Measurements from ENCODE around the gene B9D1. TPM values are rescaled to one million over a fixed set of nuclear protein-coding genes. Genes with fewer than 3 reads are reported as not detected.
A peak's percentile ranks its signal among the peaks of the same experiment; 100 is the strongest.

Gene B9D1
- total RNA-seq, 1 experiment from 2014 or later: 19.0 TPM

DNA sequence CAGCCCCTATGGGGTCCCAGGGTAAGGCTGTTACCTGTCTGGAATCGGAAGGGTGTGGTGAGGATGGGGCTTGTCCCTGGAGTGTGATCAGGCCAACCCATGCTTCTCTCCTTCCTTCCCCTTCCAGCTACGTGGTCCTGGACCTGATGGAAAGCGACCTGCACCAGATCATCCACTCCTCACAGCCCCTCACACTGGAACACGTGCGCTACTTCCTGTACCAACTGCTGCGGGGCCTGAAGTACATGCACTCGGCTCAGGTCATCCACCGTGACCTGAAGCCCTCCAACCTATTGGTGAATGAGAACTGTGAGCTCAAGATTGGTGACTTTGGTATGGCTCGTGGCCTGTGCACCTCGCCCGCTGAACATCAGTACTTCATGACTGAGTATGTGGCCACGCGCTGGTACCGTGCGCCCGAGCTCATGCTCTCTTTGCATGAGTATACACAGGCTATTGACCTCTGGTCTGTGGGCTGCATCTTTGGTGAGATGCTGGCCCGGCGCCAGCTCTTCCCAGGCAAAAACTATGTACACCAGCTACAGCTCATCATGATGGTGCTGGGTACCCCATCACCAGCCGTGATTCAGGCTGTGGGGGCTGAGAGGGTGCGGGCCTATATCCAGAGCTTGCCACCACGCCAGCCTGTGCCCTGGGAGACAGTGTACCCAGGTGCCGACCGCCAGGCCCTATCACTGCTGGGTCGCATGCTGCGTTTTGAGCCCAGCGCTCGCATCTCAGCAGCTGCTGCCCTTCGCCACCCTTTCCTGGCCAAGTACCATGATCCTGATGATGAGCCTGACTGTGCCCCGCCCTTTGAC is 18.2 kb upstream of the B9D1 start:
- in situ Hi-C loops (cut with HindIII; ENCODE audit: low pct_unique_long_range_greater_than_20kb, low sequenced_read_pairs): no loop called here
- no peak for DNase-seq (ENCODE audit: low read depth, low spot score)

DNA sequence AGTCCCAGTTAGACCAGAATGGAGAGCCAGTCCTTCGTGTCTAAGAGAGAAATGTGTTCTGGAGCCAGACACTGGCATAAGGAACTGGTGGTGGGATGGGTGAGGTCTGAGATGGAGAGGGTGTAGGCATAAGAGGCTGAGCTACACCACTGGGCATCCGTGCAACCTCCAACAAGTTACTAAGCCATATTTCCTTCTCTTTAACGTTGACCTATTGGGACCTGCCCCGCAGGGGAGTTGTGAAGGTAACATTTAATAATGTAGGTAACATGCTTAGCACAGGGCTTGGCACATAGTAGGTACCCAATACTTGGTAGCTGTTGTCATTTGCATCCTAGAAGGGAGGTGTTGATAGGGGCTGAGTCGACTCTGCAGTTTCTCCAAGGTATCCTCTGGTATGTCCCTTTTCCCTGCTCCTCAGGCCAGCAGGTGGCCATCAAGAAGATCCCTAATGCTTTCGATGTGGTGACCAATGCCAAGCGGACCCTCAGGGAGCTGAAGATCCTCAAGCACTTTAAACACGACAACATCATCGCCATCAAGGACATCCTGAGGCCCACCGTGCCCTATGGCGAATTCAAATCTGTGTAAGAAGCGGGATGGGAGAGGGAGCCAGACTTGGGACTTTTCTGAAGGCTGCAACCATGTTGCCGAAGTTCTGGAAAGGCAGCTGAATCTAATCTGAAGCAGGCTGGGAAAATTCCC is 17.0 kb upstream of the B9D1 start:
- in situ Hi-C loops (cut with HindIII; ENCODE audit: low pct_unique_long_range_greater_than_20kb, low sequenced_read_pairs): no loop called here
- no peak for DNase-seq (ENCODE audit: low read depth, low spot score)

DNA sequence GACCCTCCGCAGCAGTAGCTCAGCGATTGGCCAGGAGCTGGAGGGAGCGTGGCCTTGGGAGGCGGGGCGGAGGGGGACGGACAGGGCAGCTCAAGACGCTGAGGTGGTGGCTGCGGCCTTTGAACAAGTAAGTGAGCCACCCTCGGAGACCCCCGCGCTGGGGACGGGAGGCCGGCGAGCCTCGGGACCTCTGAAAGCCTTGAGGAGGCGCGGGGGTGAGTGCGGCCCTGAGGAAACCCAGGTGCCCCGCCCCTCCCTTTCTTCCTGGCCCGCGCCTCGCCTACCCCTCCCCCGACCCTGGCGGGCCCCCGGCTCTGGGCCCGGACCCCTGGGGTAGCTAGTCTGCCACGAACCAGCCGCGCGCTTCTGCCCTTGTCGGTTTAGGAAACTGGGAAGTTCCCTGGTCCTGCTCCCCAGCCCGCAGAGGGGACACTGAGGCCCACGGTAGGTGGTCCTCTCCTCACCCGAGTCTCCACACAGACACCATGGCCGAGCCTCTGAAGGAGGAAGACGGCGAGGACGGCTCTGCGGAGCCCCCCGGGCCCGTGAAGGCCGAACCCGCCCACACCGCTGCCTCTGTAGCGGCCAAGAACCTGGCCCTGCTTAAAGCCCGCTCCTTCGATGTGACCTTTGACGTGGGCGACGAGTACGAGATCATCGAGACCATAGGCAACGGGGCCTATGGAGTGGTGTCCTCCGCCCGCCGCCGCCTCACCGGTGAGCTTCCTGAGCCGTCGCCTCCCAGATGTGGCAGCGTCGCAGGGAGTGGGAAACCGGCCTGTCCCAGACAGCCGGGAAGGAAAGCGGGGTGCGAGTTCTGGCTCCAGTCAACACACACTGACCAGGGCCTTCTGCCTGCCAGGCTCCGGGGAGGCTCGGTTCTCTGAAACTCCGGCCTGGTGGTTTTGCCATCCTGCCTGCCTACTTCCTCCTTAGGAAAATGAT is 16.2 kb upstream of the B9D1 start, which contains the start of gene MAPK7:
TSS of gene MAPK7 (plus strand) at position 83 of the 945 bp plus-strand sequence. CDS start at position 486, 403 bp downstream.
- in situ Hi-C loops (cut with HindIII; ENCODE audit: low pct_unique_long_range_greater_than_20kb, low sequenced_read_pairs): no loop called here
- DNase-seq (ENCODE audit: low read depth, low spot score): no peak

DNA sequence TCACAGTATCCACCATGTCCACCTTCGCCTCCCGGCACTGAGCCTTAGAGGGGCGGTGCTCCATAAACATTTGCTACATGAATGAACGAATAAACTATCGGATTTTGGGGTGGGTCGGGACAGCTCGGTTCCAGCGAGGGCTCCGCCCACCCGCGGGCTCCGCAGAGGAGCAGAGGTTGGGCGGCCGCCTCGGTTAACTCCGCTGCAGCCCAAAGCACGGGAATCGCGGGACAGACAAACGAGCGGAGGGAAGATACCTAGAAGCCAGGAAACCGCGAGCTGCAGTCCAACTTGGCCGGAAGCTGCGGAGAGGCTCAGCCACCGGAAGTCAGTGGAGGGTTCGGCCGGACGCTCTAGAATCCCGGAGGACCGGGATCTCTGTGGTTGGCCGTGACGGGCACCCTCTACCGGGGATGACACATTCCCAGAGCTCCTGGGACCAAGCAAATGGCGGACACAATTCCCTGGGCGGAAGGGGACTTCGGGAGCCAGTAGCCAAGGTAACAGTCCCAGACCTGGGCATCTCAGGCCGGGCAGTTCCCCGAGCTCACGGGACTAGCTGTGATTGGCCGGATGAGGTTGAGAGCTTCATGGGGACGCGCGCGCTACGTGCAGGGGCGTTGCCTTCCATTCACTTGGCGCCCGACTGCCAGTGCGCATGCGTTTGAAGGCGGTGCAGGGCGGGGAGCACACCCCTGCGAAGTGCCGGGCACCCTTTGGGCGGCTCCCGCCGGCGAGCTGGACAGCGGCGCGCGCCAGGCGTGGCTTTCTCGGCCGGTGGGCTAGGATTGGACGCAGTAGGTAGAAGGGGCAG is 15.3 kb upstream of the B9D1 start:
- in situ Hi-C loops (cut with HindIII; ENCODE audit: low pct_unique_long_range_greater_than_20kb, low sequenced_read_pairs): no loop called here
- peak; percentile 98 for DNase-seq (ENCODE audit: low read depth, low spot score)

DNA sequence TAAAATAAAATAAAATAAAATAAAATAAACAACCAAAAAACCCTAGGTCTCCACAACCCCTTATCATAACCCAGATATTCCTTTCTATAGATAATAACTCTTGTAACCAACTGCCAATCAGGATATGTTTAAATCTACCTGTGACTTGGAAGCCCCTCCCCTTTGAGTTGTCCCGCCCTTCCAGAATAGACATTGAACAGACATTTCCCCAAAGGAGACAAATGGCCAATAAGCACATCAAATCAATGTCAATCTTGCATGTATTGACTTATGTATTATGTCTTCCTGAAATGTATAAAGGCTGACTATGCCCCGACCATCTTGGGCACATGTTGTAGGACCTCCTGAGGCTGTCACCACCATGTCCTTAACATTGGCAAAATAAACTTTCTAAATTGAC is 14.3 kb upstream of the B9D1 start:
- in situ Hi-C loops (cut with HindIII; ENCODE audit: low pct_unique_long_range_greater_than_20kb, low sequenced_read_pairs): no loop called here
- peak; percentile 24 for DNase-seq (ENCODE audit: low read depth, low spot score)

DNA sequence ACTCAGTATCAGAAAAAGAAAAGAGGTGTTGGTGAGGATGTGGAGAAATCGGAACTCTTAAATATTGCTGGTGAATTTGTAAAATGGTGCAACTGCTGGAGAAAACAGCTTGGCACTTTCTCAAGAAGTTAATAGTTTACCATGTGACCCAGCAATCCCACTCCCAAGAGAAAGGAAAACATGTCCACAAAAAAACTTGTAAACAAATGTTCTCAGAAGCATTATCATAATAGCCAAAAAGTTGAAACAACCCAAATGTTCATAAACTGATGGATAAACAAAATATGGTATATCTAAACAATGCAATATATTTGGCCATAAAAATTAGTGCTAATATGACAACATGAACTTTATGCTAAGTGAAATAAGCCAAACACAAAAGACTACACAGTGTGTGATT is 13.2 kb upstream of the B9D1 start:
- in situ Hi-C loops (cut with HindIII; ENCODE audit: low pct_unique_long_range_greater_than_20kb, low sequenced_read_pairs): no loop called here

DNA sequence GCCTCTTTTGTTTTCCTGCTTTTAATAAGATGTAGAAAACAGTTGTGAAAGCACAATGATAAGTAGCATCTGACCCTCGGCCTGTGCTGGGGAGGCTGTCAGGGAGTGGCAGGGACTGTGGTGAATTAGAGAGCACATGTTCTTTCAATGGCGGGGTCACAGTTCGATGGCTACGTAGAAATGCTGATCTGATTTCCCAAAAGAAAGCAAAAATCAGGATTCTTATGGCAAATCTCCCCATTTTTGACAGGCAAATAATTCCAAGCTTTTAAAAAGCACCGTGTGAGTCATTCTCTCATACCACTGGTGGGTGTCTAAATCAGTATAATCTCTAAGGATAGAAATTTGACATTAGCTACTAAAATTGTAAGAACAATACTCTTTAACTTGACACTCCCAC is 11.6 kb upstream of the B9D1 start:
- in situ Hi-C loops (cut with HindIII; ENCODE audit: low pct_unique_long_range_greater_than_20kb, low sequenced_read_pairs): no loop called here
- no peak for DNase-seq (ENCODE audit: low read depth, low spot score)

More for the DNA sequence above, 13.2 kb upstream of the B9D1 start:
- no peak for DNase-seq (ENCODE audit: low read depth, low spot score)

DNA sequence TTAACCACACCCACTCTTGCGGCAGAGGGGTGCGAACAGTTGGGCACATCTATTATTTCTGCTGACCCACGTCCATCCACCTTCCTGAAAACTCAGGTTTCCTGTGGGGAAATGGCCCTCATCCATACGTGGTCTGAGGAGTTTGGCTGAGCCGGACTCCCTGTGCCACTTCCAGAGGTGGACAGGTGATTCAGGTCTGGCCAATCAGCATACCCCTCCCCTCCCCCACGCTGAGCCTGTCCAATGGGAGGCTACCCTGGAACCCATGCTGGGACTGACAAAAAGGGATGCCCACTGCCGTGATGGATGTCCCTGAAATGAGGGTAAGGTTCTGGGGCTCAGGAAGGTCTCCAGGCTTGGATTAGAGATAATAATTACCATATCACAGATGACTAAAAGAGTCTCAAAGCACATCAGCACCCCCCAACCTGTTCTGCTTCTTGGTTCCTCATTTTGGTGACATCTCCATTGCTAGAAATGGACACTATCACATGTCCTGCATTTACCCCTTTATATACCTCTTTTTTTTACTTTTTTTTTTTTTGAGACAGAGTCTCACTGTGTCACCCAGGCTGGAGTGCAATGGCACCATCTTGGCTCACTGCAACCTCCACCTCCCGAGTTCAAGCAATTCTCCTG is 10.5 kb upstream of the B9D1 start:
- DNase-seq (ENCODE audit: low read depth, low spot score): no peak
- in situ Hi-C loops (cut with HindIII; ENCODE audit: low pct_unique_long_range_greater_than_20kb, low sequenced_read_pairs): no loop called here

DNA sequence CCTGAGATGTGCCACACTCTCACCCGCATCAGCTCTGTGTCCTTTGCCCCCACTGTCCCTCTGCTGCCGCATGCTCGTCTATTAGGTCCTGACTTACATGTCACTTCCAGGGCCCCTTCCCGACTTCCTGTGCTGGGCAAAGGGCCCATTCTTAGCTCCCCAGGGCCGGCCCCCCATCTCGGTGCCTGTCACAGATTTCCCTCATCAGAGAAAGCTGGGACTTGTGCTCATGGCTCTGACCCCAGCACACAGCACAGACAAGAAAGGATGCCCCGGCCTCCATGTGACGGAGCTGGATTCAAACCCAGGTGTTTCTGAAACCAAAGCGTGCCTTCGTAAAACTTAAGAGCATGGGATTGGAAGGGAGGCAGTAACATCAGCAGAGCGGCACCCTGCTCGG is 9.9 kb upstream of the B9D1 start:
- in situ Hi-C loops (cut with HindIII; ENCODE audit: low pct_unique_long_range_greater_than_20kb, low sequenced_read_pairs): no loop called here
- no peak for DNase-seq (ENCODE audit: low read depth, low spot score)

DNA sequence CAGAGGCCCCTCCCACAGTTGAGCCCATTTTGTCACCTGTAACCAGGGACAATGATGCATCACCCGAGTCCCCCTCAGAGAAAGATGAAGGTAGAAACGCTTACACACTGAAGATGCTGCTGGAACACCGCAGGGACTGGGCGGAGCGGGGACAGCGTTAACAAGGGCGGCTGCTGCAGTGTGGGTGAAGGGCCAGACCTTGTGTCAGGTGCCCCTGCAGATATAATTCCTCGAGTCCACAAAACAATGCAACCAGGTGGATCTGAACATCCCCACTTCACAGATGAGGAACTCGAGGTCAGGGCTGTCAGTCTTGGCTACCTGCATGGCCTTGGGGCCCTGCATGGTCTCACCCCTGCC is 9.5 kb upstream of the B9D1 start:
- in situ Hi-C loops (cut with HindIII; ENCODE audit: low pct_unique_long_range_greater_than_20kb, low sequenced_read_pairs): no loop called here
- no peak for DNase-seq (ENCODE audit: low read depth, low spot score)

DNA sequence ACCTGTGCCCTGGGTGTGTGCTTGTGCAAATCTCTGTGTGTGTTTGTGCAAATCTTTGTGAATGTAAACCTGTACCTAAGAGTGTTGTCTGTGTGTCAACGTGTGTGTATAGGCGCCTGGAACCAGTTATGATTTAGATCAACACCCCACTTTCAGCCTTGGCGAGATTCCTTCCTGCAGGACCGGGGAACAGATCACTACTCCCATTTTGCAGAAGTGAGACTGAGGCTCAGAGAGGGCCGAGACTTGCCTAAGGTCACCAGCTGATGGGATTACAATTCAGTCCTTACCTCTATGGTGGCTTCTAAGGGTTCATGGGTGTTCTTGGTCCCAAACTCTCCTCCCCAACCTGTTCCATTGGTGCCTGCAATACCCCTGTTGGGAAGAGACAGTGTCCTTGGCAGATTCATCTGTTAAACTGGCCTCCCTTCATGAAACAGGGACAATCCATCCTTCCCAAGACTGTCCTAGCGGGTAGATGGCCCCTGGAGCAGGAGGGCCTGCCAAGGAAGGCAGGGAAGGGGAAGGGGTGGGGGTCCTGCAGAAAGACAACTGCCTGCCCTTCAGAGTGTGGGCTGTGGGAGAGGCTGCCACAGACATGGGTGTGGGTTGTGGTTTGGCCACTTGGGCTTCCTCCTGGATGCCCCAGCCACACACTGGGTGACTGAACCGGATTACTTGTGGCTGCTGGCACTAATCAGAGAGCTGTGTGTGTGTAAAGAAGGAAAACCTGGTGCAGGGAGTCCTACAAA is 8.9 kb upstream of the B9D1 start:
- in situ Hi-C loops (cut with HindIII; ENCODE audit: low pct_unique_long_range_greater_than_20kb, low sequenced_read_pairs): no loop called here

DNA sequence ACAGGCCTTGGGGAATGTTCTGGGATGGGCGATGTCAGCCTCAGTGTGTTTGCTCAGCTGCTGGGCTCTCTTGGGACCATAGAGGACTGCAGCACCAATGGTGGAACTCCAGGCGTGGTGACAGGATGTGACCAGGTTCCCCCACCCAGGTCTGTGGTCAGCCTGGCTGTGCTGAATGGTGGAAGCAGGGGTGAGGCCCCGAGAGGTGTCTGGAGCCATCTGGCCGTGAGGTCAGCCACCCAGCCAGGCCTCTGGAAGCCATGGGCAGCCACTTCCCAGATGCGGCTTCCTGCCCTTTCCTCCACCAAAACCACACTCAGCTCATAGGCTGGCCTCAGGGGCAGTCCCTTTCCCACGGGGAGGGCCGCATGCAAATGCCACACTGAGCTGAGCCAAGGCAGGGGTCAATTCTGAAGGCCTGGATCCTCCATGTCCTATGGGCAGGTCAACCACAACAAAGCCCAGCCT is 8.0 kb upstream of the B9D1 start:
- DNase-seq (ENCODE audit: low read depth, low spot score): no peak

More for the DNA sequence above, 8.9 kb upstream of the B9D1 start:
- no peak for DNase-seq (ENCODE audit: low read depth, low spot score)

DNA sequence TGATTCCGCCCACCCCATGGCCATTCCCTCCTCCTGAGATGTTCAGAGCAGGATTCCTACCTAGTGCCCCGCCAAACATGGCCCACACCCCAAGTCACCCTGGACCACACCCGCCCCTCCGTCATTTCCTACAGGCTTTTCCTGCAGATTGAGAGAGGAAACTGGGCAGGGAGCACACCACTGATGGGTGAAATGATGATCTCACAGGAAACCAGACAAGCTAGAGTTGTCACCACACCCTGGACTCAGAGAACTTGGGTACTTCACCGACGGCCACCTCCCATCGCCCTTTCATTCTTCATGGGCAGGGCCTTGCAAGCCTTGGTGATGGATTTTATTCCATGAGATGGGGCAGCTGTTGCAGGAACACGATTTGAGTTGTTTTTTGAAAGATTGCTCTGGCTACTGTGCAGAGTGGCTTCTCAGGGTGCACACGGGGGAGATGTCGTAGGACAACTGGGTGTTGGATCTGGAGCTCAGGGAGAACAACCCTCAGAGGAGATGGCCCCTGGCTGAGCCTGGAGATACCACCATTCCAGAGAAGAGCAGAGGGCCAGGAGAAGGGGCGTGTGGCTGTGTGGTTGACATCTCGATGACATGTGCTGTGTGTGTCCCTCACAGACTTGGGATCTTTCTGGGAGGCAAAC is 7.4 kb upstream of the B9D1 start:
- in situ Hi-C loops (cut with HindIII; ENCODE audit: low pct_unique_long_range_greater_than_20kb, low sequenced_read_pairs): no loop called here

More for the DNA sequence above, 8.0 kb upstream of the B9D1 start:
- in situ Hi-C loops (cut with HindIII; ENCODE audit: low pct_unique_long_range_greater_than_20kb, low sequenced_read_pairs): no loop called here

DNA sequence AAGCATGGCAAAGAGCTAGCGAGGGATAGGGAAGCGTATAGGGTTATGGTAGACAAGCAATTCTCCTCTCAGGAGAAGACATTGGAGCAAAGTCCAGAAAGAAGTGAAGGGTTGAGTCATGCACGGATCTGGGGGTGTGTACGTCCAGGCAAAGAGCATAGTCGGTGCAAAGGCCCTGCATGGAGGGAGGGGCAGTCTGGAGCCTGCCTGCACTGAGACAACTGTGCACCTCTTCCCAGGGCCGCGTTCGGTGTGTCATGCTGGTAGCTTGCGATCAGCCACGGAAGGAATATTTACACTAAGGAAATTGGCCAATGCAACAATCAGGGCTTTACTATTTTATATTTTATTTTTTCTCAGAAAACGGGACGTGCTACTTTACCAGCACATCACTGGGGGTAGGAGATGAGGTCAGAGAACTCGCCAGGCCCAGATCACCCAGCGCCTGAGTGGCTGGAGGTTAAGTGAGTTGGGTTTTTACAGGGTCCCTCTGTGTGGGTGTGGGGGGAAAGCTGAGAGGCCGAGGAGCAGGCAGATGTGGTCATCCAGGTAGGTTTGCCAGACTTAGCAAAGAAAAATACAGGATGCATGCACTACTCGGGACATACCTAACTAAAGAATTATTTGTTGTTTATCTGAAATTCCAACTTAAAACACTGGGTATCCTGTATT is 6.7 kb upstream of the B9D1 start:
- in situ Hi-C loops (cut with HindIII; ENCODE audit: low pct_unique_long_range_greater_than_20kb, low sequenced_read_pairs): no loop called here
- no peak for DNase-seq (ENCODE audit: low read depth, low spot score)

More for the DNA sequence above, 7.4 kb upstream of the B9D1 start:
- DNase-seq (ENCODE audit: low read depth, low spot score): no peak

DNA sequence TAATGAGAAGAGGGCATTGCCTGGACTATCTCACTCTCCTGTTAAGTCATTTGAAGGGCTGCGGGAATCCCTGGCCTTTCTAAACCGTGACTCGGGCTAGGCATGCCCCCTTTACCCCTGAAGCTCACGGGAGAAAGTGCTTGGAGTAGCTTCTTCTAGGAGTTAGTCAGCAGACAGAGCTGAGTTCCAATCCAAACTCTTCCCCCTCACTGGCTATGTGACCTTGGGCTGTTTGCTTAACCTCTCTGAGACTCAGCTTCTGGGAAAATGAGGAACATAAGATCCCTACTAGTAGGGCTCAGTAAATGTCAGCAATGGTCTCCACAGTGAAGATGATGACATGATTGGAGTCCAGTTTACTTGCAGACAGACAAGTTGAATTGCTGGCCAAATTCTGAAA is 5.7 kb upstream of the B9D1 start:
- no peak for DNase-seq (ENCODE audit: low read depth, low spot score)
- in situ Hi-C loops (cut with HindIII; ENCODE audit: low pct_unique_long_range_greater_than_20kb, low sequenced_read_pairs): no loop called here

Measured in SK-MEL-5 (cell line).